Subcutaneous abdominal adipose tissue (tissue), 5 donors: ENCODE results near the gene UBTFL1.
"Not testable (repeated sequence)": the region's sequence is repeated elsewhere in the genome, so short reads cannot be mapped to it uniquely, and the experiment has no call there.

ENCODE experiments used
- H3K27ac ChIP-seq: one replicate; pipeline ENCODE4 v1.7.0; 2013; ENCODE audit warnings: low read depth, mild to moderate bottlenecking, inconsistent platforms, low read length, moderate library complexity
- H3K27me3 ChIP-seq, 5 donors: one replicate each; pipeline ENCODE4 v1.7.0; 2013; ENCODE audit warnings: low read length in 5 of 5, inconsistent platforms in 1 of 5; ENCODE audit not compliant: control insufficient read depth in 5 of 5, insufficient read depth in 4 of 5
- H3K36me3 ChIP-seq, 5 donors: one replicate each; pipeline ENCODE4 v1.7.0; 2013; ENCODE audit warnings: low read length in 5 of 5; ENCODE audit not compliant: control insufficient read depth in 5 of 5, insufficient read depth in 5 of 5
- H3K4me1 ChIP-seq, 5 donors: one replicate each; pipeline ENCODE4 v1.7.0; 2013; ENCODE audit warnings: low read length in 5 of 5, mild to moderate bottlenecking in 3 of 5, moderate library complexity in 1 of 5; ENCODE audit not compliant: control insufficient read depth in 5 of 5, insufficient read depth in 5 of 5
- H3K4me3 ChIP-seq, 5 donors: one replicate each; pipeline ENCODE4 v1.7.0; 2013; ENCODE audit warnings: low read length in 5 of 5, low read depth in 1 of 5
- H3K9ac ChIP-seq, 5 donors: one replicate each; pipeline ENCODE4 v1.7.0; 2013; ENCODE audit warnings: low read length in 5 of 5, mild to moderate bottlenecking in 4 of 5, moderate library complexity in 3 of 5
- H3K9me3 ChIP-seq, 5 donors: one replicate each; pipeline ENCODE4 v1.7.0; 2013; ENCODE audit warnings: low read length in 5 of 5; ENCODE audit not compliant: control insufficient read depth in 5 of 5
- donor health status: healthy.
- donor health status: healthy.
- donor health status: healthy.
- donor health status: healthy.
- donor health status: healthy.

UBTFL1 gene

GRCh38 chr11:90085650-90086049 is at the start of gene UBTFL1:
Gene UBTFL1 (plus strand): TSS chr11:90085950. CDS start chr11:90085950, 0 bp downstream.
- not testable (repeated sequence) for H3K9ac ChIP-seq, H3K9me3 ChIP-seq, H3K27me3 ChIP-seq, H3K36me3 ChIP-seq, H3K4me3 ChIP-seq, H3K4me1 ChIP-seq, H3K27ac ChIP-seq

DNA sequence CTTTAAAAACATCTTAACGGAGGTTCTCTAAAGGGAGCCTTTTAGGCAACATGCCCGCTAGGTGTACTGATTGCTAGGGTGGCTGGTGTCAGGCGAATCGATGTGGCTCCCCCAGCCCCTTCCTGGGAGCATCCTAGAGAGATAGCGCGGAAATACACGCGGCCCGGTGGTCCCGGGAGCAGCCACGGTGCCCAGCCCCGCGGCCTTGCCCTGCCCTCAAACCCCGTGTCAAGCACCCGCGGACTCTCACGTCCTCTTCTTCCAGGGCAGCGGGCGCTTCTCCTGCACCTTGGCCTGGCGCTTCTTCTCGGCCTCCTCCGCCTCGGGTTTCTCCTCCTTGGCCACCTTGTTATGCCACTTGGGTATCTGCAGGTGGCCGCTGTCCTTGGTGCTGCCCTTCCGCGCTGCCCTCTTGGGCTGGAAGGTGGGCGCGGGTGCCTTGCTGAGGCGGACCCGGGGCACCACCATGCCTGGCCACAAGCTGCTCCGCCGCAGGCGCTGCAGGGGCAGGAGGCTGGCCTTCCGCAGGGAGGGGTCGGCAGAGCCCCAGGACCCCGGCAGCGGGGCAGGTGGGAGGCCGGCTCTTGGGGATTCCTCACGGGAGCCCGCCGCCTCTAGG is 34.0 kb upstream of the UBTFL1 start:
- H3K36me3 ChIP-seq, H3K4me1 ChIP-seq, H3K27me3 ChIP-seq, H3K9ac ChIP-seq, H3K4me3 ChIP-seq, H3K9me3 ChIP-seq, H3K27ac ChIP-seq: not testable (repeated sequence)

DNA sequence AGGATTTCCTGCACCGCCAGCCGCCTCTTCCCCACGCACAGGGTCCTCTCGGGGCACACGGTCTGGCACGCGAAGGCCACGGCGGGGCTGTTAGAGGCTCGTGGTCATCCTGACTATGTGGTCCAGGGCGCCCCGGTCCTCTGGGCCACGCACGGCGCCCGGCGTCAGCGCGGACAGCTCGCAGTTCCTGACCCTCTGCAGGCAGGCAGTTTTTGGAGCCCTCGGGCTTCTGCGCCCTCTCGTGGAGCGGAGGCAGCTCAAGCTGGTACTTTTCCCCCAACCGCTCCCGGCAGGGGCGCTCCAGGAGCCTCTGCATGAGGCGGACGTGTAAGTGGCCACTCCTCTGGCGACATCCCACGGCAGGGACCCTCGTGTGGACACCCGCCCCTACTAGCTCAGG is 33.4 kb upstream of the UBTFL1 start:
- not testable (repeated sequence) for H3K4me1 ChIP-seq, H3K9ac ChIP-seq, H3K27ac ChIP-seq, H3K9me3 ChIP-seq, H3K27me3 ChIP-seq, H3K36me3 ChIP-seq, H3K4me3 ChIP-seq

- not testable (repeated sequence) for H3K36me3 ChIP-seq, H3K4me1 ChIP-seq, H3K4me3 ChIP-seq, H3K9me3 ChIP-seq, H3K27me3 ChIP-seq, H3K27ac ChIP-seq, H3K9ac ChIP-seq
Measured at GRCh38 chr11:90053545-90053944, 32.2 kb upstream of the UBTFL1 start.

- not testable (repeated sequence) for H3K27ac ChIP-seq, H3K9ac ChIP-seq, H3K9me3 ChIP-seq, H3K4me3 ChIP-seq, H3K4me1 ChIP-seq, H3K27me3 ChIP-seq, H3K36me3 ChIP-seq
Measured at GRCh38 chr11:90088731-90089130, 3.0 kb downstream of the UBTFL1 start.

DNA sequence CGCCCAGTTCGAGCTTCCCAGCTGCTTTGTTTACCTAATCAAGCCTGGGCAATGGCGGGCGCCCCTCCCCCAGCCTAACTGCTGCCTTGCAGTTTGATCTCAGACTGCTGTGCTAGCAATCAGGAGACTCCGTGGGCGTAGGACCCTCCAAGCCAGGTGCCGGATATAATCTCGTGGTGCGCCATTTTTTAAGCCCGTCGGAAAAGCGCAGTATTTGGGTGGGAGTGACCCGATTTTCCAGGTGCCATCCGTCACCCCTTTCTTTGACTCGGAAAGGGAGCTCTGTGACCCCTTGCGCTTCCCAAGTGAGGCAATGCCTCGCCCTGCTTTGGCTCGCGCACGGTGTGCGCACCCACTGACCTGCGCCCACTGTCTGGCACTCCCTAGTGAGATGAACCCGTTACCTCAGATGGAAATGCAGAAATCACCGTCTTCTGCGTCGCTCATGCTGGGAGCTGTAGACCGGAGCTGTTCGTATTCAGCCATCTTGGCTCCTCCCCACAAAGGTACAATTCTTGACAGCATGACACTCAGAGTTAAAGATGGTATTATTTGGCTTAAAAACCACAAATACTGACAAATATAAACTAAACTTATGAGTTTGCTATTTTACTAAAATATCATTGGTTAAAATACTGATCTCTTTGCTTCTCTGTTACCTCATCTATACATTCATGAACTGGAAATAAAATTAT is 9.6 kb downstream of the UBTFL1 start:
- H3K36me3 ChIP-seq, H3K4me1 ChIP-seq, H3K27me3 ChIP-seq, H3K4me3 ChIP-seq, H3K9me3 ChIP-seq, H3K27ac ChIP-seq, H3K9ac ChIP-seq: not testable (repeated sequence)

DNA sequence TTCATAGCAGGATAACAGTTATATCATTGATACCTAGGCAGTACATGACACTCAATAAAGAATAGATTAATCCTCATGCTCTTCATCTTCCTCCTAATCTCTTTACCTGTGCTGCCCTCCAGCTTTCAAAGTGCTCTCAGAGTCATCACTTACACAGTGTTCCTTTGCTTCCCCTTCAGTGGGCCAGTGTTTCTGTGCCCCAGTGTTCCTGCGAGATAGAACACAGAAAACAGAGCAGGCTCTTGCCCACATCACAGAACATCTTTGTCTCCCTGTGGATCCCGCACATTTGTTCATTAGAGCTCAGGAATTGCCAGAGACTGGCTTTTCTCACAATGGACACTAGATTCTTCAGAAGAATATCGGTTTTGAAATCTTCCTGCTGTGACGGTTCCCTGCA is 12.5 kb downstream of the UBTFL1 start:
- H3K27me3 ChIP-seq, H3K9me3 ChIP-seq, H3K9ac ChIP-seq, H3K27ac ChIP-seq, H3K4me1 ChIP-seq, H3K4me3 ChIP-seq, H3K36me3 ChIP-seq: not testable (repeated sequence)

GRCh38 chr11:90100431-90100830 is 14.7 kb downstream of the UBTFL1 start:
- H3K4me1 ChIP-seq = no peaks in the 10 kb centered on the region
- no peak overlapping the region for H3K9ac ChIP-seq
- no peaks in the 10 kb centered on the region for H3K36me3 ChIP-seq
- no peak overlapping the region for H3K4me3 ChIP-seq
- H3K27me3 ChIP-seq = no peaks in the 10 kb centered on the region
- H3K9me3 ChIP-seq = no peaks in the 10 kb centered on the region
- no peak overlapping the region for H3K27ac ChIP-seq

GRCh38 chr11:90113541-90113940 is 27.8 kb downstream of the UBTFL1 start:
- H3K36me3 ChIP-seq = no peaks in the 10 kb centered on the region
- no peak overlapping the region for H3K9ac ChIP-seq
- no peak overlapping the region for H3K27ac ChIP-seq
- no peaks in the 10 kb centered on the region for H3K9me3 ChIP-seq
- H3K27me3 ChIP-seq = no peaks in the 10 kb centered on the region
- no peaks in the 10 kb centered on the region for H3K4me1 ChIP-seq
- no peak overlapping the region for H3K4me3 ChIP-seq

- Histone ChIP-seq H3K27ac (no peak overlapping the region), H3K9me3 (no peaks in the 10 kb centered on the region)
Measured at GRCh38 chr11:90120191-90120590, 34.4 kb downstream of the UBTFL1 start.

More at GRCh38 chr11:90120191-90120590, 34.4 kb downstream of the UBTFL1 start:
- Histone ChIP-seq H3K9ac (no peak overlapping the region), H3K36me3 (no peaks in the 10 kb centered on the region), H3K4me1 (no peaks in the 10 kb centered on the region), H3K4me3 (no peak overlapping the region), H3K27me3 (no peaks in the 10 kb centered on the region)
